ENCODE measurements around the gene ZNF644.
"Not testable (repeated sequence)": the region's sequence is repeated elsewhere in the genome, so short reads cannot be mapped to it uniquely, and the experiment has no call there.

Gene ZNF644

GRCh38 chr1:91021686-91022517, at the start of gene ZNF644:
Gene ZNF644 (minus strand): TSS chr1:91022035. CDS start chr1:90982353, 39,682 bp downstream.
- TF ChIP-seq, protein P1, sequence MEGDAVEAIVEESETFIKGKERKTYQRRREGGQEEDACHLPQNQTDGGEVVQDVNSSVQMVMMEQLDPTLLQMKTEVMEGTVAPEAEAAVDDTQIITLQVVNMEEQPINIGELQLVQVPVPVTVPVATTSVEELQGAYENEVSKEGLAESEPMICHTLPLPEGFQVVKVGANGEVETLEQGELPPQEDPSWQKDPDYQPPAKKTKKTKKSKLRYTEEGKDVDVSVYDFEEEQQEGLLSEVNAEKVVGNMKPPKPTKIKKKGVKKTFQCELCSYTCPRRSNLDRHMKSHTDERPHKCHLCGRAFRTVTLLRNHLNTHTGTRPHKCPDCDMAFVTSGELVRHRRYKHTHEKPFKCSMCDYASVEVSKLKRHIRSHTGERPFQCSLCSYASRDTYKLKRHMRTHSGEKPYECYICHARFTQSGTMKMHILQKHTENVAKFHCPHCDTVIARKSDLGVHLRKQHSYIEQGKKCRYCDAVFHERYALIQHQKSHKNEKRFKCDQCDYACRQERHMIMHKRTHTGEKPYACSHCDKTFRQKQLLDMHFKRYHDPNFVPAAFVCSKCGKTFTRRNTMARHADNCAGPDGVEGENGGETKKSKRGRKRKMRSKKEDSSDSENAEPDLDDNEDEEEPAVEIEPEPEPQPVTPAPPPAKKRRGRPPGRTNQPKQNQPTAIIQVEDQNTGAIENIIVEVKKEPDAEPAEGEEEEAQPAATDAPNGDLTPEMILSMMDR (IDR thresholded peaks at IDR 0.05) = no peak
- DNase-seq (ENCODE audit: low spot score) = peak; percentile 96
- Histone ChIP-seq H3K27ac (peak within 1 kb of the TSS; percentile 97 to 100), H3K4me3 (peak within 1 kb of the TSS; percentile 85)

- Histone ChIP-seq H3K27ac (no peak overlapping the region), H3K4me3 (peak overlapping the region; percentile 32)
- DNase-seq (ENCODE audit: low spot score) = no peak
- TF ChIP-seq, protein P1 (IDR thresholded peaks at IDR 0.05) = no peak
Measured at GRCh38 chr1:91070298-91070697, 48.5 kb upstream of the ZNF644 start.

GRCh38 chr1:91066538-91066937, 44.7 kb upstream of the ZNF644 start:
- Histone ChIP-seq H3K27ac (no peak overlapping the region), H3K4me3 (no peak overlapping the region)
- TF ChIP-seq, protein P1 (IDR thresholded peaks at IDR 0.05) = no peak
- no peak for DNase-seq (ENCODE audit: low spot score)

DNA sequence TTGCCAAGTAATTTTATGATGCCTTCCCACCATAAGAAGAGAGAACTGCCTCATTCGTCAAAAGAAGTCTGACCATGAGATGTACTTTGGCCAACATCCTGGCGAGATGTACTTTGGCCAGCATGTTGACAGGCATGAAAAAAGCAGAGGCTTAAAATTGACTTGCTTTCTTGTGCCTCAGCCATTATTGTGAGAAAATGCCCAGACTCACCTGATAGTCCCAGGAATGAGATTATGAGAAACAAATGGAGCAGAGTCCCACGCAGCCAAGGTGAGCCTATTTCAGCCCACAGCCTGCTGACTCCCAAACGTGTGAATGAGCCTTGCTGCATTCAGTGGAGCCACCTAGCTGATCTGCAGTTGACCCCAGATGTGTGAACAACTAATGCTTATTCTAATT, 43.5 kb upstream of the ZNF644 start:
- no peak for DNase-seq (ENCODE audit: low spot score)
- Histone ChIP-seq H3K4me3 (no peak overlapping the region), H3K27ac (no peak overlapping the region)
- TF ChIP-seq, protein P1 (IDR thresholded peaks at IDR 0.05) = no peak

DNA sequence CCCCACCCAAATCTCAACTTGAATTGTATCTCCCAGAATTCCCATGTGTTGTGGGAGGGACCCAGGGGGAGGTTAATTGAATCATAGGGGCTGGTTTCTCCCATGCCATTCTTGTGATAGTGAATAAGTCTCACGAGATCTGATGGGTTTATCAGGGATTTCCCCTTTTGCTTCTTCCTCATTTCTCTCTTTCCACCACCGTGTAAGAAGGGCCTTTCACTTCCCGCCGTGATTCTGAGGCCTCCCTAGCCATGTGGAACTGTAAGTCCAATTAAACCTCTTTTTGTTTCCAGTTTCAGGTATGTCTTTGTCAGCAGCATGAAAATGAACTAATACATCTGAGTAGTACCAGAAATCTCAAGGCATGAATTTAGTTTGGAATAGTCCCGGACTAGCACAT, 41.6 kb upstream of the ZNF644 start:
- not testable (repeated sequence) for H3K4me3 ChIP-seq, H3K27ac ChIP-seq

DNA sequence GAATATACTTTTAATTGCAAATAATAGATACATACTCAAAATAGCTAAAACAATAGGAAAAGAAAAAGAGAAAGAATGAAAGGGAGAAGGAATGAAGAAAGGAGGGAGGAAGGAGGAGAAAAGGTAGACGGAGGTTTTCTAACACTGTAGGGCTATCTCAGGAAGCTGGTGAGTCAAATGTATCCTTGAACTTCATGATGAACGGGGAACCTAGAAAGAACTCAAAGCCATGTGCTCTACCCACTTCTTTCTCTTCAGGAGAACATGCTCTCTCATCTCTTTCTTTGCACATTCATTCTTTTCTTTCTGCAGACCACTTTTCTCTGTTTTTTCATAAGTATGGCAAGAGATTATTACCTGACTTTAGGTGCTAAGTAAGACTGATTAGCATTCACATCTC, 37.3 kb upstream of the ZNF644 start:
- Histone ChIP-seq H3K4me3 (no peak overlapping the region), H3K27ac (no peak overlapping the region)
- TF ChIP-seq, protein P1 (IDR thresholded peaks at IDR 0.05) = no peak

More for the DNA sequence above, 41.6 kb upstream of the ZNF644 start:
- DNase-seq (ENCODE audit: low spot score) = not testable (repeated sequence)

DNA sequence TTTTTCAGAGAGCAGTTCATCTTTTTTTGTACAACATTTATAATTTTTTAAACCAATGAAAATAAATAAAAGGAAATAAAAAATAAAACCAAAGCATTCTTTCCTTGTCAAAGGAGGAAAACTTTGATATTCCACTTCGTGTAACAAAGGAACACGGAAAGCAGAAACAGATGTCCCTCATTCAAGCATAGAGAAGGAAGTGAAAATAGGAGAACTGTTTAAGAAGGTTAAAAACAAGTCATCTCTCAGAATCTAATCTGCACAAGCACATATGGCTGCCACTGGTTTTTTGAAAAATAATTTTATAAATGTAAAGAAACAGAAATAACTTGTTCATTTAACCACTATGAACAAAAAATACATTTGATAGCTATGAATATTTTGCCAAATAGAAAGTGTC, 35.9 kb upstream of the ZNF644 start:
- Histone ChIP-seq H3K27ac (no peak overlapping the region), H3K4me3 (no peak overlapping the region)
- DNase-seq (ENCODE audit: low spot score) = no peak
- TF ChIP-seq, protein P1 (IDR thresholded peaks at IDR 0.05) = no peak

More for the DNA sequence above, 37.3 kb upstream of the ZNF644 start:
- DNase-seq (ENCODE audit: low spot score) = no peak

Data from coronary artery (tissue), 2 donors.